ES-I3 (cell line): ENCODE results near the gene MEIOB.

ENCODE experiments used
- H3K36me3 ChIP-seq: 2 replicates; pipeline ENCODE4 v1.6.1; 2013; ENCODE audit warnings: mild to moderate bottlenecking, low read length, control low read depth, moderate library complexity; ENCODE audit not compliant: insufficient read depth
- H3K4me1 ChIP-seq: 2 replicates; pipeline ENCODE4 v1.6.1; 2013; ENCODE audit warnings: mild to moderate bottlenecking, control low read depth, low read length; ENCODE audit not compliant: insufficient read depth
- H3K9ac ChIP-seq: 2 replicates; pipeline ENCODE4 v1.6.1; 2013; ENCODE audit warnings: low read depth, mild to moderate bottlenecking, low read length, moderate library complexity
- H3K9me3 ChIP-seq: 2 replicates; pipeline ENCODE4 v1.6.1; 2013; ENCODE audit warnings: mild to moderate bottlenecking, low read length, moderate library complexity; ENCODE audit not compliant: control insufficient read depth, insufficient read depth

The MEIOB gene

DNA sequence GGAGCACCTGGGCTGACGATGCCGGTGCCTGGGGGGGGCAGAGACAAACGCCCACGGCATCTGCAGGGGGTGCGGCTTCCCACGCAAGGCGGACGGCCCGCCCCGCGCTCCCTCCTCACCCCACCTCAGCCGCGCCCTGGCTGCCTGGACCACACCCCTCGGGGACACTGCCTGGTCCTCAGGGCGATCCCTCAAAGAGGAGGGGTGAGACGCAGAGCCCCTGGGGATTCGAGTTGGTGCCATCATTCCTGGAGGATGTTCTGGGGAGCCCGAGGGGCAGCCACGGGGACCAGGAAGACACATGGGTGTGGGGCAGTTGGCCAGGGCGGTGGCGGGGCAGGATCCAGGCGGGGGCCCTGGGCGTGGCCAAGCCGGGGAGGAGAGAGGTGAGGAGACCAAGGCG lies 82.3 kb downstream of the MEIOB start:
- Histone ChIP-seq H3K9ac (no peak overlapping the region), H3K4me1 (no peaks in the 10 kb centered on the region), H3K9me3 (no peaks in the 10 kb centered on the region), H3K36me3 (no peaks in the 10 kb centered on the region)

DNA sequence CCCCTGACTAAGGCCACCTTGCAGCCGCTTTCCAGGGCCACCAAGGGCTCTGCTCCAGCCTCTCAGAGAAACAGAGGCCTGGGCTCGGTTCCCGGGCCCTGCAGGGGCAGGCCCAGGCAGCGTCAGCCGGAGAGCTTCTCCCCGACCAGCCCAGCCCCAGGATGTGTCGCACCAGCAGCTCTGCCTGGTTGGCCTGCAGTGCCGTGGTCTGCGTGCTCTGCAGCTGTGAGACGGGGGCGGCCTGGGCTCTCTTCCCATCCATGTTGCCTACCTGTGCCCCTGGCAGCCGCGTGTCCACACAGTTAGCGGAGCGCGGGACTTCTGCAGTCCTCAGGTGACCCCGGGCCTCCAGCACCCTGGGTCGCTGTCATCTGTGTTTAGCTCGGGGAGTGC lies 83.3 kb downstream of the MEIOB start:
- Histone ChIP-seq H3K9me3 (no peaks in the 10 kb centered on the region), H3K36me3 (no peaks in the 10 kb centered on the region), H3K4me1 (no peaks in the 10 kb centered on the region), H3K9ac (no peak overlapping the region)

DNA sequence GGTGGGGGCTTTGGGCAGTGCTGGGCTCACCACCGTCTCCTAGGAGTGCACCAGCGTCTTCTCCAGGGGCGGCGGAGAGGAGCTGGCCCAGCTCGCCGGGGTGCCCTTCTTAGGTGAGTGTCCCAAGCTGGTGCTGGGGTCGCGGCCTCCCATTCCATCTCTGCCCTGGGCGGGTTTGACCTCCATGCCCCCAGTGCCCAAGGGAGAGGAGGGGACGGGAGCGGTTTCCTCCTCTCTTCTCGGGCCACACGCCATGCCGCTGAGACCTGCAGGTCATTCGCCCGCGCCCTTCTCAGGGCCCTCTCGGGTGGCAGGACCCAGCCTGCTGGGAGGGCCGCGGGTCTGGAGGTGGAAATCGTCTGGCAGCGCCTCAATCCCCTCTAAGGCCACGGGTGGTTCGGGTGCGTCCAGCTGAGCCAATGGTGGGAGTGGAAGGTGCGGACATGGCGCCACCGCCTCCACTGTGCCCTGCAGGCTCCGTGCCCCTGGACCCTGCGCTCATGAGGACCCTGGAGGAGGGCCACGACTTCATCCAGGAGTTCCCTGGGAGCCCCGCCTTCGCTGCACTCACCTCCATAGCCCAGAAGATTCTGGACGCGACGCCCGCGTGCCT lies 83.8 kb downstream of the MEIOB start:
- Histone ChIP-seq H3K4me1 (no peaks in the 10 kb centered on the region), H3K9me3 (no peaks in the 10 kb centered on the region), H3K36me3 (no peaks in the 10 kb centered on the region), H3K9ac (no peak overlapping the region)

DNA sequence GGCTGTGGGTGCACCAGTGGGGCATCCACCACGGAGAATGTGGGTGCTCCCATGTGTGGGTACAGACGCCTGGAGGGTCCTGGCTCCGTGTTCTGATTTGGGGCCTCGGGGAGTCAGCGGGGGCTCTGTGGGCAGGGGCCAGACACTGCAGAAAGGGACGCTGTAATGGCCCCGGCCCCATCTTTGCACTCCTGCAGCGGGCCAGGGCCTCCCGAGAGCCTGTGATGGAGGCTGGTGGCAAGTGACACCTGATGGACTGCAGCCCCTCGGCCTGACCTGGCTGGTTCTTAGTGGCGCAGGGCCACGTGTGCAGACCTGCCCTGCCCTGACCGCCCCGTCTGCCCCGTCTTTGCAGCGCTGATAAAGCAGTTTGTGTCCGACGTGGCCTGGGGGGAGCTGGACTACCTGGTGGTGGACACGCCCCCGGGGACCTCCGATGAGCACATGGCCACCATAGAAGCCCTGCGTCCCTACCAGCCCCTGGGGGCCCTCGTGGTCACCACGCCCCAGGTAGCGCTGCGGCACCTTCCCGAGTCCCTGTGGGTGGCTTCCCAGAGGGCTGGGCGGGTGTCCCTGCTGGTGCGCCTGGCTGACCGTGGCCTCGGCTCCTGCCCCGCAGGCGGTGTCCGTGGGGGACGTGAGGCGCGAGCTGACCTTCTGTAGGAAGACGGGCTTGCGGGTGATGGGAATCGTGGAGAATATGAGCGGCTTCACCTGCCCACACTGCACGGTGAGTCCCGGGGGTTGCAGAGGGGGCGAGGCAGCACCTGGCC lies 84.5 kb downstream of the MEIOB start:
- no peaks in the 10 kb centered on the region for H3K9me3 ChIP-seq
- no peak overlapping the region for H3K9ac ChIP-seq
- no peaks in the 10 kb centered on the region for H3K4me1 ChIP-seq
- no peaks in the 10 kb centered on the region for H3K36me3 ChIP-seq

DNA sequence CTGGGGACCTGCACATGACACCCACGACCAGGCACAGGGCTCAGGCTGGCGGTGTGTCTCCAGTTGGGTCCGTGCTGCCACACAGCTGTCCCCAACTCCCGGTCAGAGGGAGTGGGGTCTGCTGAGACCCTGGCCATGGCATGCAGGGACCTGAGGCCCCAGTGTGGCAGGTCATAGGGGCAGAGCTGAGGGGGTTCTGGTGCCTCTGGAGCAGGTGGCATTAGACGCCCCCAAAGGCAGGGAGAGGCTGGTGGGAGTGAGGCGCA lies 85.0 kb downstream of the MEIOB start:
- no peaks in the 10 kb centered on the region for H3K4me1 ChIP-seq
- no peak overlapping the region for H3K9ac ChIP-seq
- no peaks in the 10 kb centered on the region for H3K36me3 ChIP-seq
- H3K9me3 ChIP-seq, result no peaks in the 10 kb centered on the region

DNA sequence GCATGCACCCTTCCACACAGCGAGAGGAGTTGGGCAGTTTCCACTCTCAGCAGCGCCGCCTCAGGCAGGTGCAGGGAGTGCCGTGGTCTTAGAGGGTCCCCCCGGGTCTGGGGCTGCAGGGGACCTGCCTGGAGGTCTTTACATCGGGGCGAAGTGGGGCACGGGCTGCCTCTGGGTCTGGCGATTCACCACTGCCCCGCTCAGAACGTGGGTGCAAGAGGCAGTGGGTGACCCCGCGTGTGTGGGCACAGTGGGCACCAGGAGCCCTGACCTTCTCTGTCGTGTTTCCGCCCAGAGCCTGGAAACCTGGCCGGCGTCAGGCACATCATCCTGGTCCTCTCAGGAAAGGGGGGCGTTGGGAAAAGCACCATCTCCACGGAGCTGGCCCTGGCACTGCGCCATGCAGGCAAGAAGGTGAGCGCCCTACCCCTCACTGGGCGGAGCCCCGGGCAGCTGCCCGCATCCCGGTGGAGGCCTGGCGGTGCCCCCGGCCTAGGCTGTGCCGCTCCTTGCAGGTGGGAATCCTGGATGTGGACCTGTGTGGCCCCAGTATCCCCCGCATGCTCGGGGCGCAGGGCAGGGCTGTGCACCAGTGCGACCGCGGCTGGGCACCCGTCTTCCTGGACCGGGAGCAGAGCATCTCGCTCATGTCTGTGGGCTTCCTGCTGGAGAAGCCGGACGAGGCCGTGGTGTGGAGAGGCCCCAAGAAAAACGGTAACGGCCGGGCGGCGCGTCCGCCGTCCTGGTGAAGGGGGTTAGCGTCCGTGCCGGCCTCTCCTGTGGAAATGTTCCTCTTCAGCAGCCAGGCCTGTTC lies 85.5 kb downstream of the MEIOB start:
- Histone ChIP-seq H3K9ac (no peak overlapping the region), H3K4me1 (no peaks in the 10 kb centered on the region; the same call in 1 of the 2 replicates), H3K36me3 (no peaks in the 10 kb centered on the region), H3K9me3 (no peaks in the 10 kb centered on the region)

DNA sequence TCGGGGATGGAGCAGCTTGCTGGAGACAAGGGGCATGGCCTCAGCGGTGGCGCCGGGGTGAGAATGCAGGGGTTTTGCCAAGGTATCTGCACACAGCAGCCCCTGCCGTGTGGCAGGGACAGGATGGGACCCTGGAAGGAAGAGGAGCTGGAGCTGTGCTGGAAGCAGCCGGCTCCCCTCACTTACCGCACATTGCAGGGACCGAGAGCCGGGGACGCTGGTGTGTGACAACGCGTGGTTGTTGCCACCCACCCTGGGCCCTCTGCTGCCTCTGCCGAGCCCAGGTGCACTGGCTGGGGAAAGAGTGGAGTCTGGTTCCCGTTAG lies 86.2 kb downstream of the MEIOB start:
- H3K9ac ChIP-seq, result no peak overlapping the region
- no peaks in the 10 kb centered on the region for H3K9me3 ChIP-seq
- H3K36me3 ChIP-seq, result no peaks in the 10 kb centered on the region
- H3K4me1 ChIP-seq, result no peaks in the 10 kb centered on the region; the same call in 1 of the 2 replicates

DNA sequence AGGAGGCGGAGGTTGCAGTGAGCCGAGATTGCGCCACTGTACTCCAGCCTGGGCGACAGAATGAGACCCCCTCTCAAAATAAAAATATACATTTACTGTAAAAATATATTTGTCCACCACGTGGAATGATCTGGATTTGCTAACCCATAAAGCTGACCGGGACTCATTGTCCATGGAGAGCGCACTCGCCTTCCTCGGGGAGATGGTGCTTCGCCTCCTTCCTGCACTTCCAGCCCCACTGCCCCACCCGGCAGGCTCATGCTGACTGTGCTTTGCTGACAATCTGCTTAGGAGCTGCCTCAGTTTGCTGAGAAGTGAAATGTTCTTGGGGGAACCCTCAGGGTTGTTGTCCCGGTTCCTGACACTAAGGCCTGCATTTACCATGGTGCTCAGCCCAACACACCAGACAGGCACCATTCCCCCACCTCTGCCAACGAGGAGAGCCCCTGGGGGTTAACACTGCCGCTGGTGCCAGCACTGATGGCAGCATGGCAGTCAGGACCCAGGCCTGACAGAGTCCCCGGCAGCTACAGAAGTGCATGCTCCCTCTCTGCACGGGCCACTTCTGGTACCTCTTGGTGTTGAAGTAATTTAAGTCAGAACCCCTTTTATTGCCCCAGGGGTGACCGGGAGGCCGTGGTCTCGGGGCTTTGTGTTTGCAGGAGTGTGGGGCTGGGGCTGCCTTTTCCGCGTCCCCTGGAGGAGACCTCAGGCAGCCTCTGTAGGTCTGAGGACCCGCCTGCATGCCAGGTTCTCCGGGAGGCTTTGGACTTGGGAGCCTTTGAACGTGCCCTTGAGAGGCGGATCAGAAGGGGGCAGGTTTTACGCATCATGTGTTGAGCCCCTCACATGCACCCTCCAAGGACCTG lies 86.8 kb downstream of the MEIOB start:
- Histone ChIP-seq H3K4me1 (no peaks in the 10 kb centered on the region; the same call in 1 of the 2 replicates), H3K9me3 (no peaks in the 10 kb centered on the region), H3K36me3 (no peaks in the 10 kb centered on the region), H3K9ac (no peak overlapping the region)
